ENCODE data around the gene PEX19.
"Not testable (repeated sequence)": the region's sequence is repeated elsewhere in the genome, so short reads cannot be mapped to it uniquely, and the experiment has no call there.

PEX19 gene

GRCh38 chr1:160284782-160285344 lies at the start of gene PEX19:
TSS of gene PEX19 (minus strand) at chr1:160285133. CDS start at chr1:160285124, 9 bp downstream.
- peak; percentile 24 for FAIRE-seq

- FAIRE-seq = no peak
Observed at GRCh38 chr1:160332516-160332915, 47.6 kb upstream of the PEX19 start.

DNA sequence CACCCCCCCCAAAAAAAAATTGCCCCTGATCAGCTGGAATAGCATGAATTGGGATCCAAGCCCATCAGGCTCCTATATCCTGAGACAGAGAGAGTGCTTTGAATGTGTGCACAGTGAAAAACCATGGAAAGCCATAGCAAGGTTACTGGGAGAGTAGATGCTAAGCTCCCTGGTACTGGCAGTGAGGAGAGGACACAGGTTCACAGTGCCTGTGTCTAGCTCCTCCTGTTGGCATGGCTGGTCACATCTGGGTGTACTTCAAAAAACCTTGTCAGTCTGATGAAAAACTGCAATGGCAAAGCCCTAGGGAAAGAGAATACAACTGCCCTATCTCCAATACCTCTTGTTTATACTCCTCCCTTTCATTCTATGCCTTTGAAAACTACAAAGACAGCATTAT lies 45.2 kb upstream of the PEX19 start:
- no peak for FAIRE-seq

- no peak for FAIRE-seq
Observed at GRCh38 chr1:160328184-160328583, 43.3 kb upstream of the PEX19 start.

GRCh38 chr1:160326418-160326817 lies 41.5 kb upstream of the PEX19 start:
- FAIRE-seq = no peak

- FAIRE-seq = no peak
Observed at GRCh38 chr1:160325252-160325651, 40.3 kb upstream of the PEX19 start.

GRCh38 chr1:160322831-160323230 lies 37.9 kb upstream of the PEX19 start:
- no peak for FAIRE-seq

DNA sequence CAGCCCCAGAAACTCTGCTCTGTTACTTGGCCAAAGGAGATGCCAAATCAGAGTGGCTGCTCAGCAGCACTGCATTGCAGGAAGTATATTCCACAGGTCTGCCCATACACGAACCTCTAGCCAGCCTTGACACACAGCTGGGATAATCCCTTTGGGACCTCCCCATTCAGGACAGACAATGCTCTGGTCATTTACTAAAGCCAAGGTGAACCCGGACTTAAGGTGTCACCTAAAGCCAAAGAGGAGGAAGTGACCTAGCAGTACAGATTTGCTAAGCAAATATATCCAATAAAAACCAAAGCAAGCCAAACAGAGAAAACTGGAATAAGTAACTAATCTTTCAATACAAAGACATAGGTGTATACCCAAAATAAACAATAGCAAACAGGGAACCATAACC lies 30.4 kb upstream of the PEX19 start:
- FAIRE-seq = no peak

- FAIRE-seq = no peak
Observed at GRCh38 chr1:160309571-160309970, 24.6 kb upstream of the PEX19 start.

DNA sequence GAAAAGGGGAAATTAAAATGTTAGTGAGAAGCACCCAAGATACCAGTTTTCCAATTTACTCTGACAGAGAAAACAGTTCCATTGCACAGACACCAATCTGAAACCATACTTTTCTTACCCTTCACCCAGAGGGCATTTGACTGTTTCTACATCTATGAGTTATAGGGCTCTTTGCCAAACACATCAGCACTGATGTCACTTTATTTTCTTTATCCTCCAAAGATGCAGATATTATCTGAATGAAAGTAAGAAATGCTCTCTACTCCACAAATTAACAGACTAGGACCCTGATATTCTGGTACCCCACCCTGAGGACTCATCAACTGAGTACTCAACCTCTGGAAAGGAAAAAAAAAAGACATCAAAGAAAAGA lies 24.2 kb upstream of the PEX19 start:
- FAIRE-seq = no peak

DNA sequence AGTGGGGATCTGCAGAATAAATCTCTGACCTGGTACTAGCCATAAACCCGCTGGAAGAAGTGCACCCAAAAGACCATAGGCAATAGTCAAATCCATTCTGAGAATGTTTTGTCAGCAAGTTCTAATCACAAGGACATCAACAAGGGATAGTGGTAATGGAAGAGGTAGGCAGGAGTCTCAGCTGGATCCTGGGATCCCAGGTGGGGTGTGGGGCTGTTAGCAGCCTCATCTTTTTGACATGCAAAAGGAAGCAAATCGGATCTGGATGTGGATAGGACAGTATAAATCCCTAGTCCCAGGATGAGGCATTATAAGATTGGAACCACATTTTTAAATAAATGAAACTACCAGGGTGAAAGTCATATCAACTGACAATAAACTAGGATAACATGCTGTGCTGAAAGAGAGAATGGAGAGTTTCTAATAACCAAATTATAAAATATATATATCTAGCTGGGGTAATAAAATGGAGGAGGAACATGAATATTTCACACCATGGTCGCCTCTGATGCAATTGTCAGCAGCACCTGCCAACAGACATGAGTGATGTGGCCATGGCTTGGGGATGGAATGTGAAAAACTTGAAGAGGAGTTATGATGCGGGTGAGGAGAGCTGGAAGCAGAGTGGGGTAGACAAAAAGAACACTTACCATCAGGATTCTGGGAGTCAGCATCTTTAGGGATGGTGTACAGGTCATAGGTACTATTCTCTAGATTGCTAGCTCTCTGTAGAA lies 23.7 kb upstream of the PEX19 start:
- no peak for FAIRE-seq

GRCh38 chr1:160307118-160307791 lies 22.3 kb upstream of the PEX19 start:
- no peak for FAIRE-seq

DNA sequence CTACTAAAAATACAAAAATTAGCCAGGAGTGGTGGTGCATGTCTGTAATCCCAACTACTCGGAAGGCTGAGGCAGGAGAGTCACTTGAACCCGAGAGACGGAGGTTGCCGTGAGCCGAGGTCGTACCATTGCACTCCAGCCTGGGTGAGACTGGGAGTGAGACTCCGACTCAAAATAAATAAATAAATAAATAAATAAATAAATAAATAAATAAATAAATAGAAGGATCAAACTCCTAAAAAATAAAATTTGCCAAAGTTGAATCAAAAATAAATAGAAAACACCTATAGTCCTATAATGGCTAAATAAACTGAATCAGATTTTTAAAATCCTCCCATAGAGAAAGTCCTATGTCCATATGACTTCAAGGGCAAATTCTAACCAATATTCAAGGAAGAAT lies 15.2 kb upstream of the PEX19 start:
- no peak for FAIRE-seq

DNA sequence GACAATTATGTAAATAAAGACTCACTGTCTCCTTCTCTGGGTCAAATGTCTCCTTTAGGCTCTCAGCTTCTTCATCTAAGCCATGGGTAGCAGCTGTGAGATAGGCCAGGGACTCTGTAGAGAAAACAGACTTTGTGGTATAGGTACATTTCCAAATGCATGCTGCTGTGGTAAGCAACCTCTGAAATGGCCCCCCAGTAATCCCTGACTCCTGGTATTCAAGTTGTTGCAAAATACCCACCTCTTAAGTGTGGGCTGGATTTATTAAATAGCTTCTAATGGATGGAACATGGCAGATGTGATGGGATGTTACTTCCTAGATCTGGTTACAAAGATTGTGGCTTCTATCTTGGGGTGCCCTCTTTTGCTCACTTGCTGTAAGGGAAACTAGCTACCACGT lies 11.1 kb upstream of the PEX19 start:
- no peak for FAIRE-seq

DNA sequence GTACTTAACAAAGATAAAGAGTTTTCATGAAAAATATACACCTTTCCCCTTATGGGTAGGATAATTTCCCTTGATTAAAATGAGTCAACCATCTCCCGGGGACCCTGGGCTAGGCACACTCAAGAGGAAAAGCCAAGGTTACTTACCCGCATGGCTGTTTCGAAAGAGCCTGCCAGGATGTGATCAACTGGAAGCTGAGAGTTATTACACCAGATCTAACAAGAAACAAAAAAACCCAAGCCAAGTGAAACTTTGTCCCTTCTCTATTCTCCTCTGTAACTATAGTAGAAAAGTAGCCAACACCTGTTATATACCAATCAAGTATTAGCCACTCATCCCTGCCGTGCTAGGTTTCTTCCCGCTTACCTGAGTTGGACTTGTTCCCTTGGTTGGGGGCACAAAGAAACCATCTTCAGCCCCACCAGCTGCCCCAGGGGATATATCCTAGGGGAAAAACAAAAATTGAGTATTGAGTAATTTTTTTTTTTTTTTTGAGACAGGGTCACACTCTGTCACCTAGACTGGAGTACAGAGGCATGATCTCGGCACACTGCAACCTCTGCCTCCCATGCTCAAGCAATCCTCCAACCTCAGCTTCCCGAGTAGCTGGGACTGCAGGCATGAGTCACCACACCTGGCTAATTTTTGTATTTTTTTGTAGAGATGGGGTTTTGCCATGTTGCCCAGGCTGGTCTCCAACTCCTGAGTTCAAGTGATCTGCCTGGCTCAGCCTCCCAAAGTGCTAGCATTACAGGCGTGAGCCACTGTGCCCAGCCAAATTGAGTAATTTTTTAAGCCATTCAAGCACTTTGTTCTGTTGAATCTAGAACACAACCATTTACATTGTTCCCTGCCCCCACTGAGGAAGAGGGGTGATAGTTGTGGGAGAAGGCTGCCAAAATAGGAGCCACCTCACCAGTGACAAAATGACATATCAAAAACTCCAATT lies 8.4 kb upstream of the PEX19 start:
- no peak for FAIRE-seq

DNA sequence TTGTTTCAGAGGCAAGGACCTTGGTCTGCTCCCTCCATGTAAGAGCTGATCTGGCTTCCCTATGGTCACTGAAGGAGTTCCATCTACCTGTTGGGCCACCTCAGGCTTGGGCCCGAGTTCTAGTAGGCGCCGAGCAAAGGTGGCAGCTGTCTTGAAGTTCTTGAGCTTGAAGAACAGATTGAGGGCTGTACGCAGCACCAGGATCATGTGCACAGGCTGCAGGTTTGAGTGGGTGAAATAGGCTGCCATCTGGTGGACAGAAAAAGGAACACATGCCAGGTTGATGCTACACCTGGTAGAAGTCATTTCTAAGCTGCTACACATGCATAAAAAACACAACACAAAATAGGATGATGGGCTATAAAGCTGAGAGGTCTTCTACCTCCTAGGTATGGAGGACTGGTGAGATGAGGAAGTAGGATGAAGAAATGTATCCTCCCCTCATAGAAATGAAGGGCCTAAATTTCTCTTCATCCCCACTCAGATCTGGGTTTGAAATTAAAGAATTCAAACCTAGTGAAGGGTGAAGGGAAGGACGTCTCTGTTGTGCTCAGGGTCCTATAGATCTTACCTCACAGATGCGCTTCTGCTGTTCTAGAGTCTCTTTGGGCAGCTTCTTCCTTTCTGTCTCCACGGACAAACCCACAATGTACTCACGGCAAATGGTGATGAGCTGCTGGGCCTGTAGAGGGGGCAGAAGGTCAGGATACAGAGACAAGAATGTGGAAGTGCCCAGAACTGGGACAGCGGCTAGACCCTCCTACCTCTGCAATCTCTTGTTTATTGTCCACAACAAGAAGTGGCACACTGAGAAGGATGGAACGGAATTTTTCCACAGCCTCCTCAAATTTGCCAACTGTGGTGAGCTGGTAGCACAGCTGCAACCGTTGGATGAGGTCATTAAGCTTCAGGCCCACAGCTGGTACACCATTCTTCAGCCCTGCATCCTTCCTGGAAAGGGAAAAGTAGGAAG lies 6.6 kb upstream of the PEX19 start:
- no peak for FAIRE-seq

DNA sequence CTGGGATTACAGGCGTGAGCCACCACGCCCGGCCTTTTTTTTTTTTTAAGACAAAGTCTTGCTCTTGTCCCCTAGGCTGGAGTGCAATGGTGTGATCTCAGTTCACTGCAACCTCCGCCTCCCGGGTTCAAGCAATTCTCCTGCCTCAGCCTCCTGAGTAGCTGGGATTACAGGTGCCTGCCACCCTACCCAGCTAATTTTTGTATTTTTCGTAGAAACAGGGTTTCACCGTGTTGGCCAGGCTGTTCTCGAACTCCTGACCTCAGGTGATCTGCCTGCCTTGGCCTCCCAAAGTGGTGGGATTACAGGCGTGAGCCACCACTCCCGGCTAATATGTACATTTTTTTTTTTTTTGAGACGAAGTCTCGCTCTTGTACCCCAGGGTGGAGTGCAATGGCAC lies 2.8 kb upstream of the PEX19 start:
- FAIRE-seq = not testable (repeated sequence)

DNA sequence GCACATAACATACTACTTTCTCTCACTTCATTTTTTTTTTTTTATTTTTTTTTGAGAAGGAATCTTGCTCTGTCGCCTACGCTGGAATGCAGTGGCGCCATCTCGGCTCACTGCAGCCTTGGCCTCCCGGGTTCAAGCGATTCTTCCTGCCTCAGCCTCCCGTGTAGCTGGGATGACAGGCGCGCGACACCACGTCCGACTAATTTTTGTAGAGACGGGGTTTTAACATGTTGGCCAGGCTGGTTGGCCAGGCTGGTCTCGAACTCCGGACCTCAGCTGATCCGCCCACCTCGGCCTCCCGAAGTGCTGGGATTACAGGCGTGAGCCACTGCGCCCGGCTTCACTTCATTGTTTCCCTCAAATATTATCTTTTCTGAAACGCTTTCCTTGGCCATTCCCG lies 573 bp upstream of the PEX19 start:
- FAIRE-seq = no peak

DNA sequence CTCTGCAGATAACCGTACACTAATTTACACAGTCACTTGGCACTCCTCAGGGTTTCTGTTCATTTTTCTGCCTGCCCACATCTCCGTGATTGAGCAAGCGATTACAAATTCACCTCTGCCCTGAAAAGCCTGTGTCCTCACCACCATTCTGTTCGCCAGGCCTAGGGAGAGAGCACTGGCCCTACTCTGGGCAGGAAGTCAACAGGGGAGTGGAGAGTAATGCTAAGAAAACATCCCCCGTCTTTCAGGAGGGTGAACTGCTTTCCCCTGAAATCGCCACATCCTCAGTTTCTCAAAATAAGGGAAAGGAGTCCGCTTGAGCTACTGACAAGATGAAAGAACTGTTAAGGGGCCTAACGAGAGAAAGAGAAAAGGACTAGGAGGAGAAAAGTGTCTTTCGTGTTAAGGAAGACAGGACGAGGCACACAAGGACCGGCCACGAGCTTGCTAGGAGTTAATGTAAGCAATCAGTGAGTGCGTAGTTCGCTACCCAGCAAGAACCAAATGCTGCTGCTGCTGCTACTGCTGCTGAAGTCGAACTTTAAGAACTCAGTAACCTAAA lies 632 bp downstream of the PEX19 start:
- FAIRE-seq = no peak

GRCh38 chr1:160282807-160283206 lies 2.1 kb downstream of the PEX19 start:
- no peak for FAIRE-seq

GRCh38 chr1:160277987-160278386 lies 6.9 kb downstream of the PEX19 start:
- FAIRE-seq = no peak

DNA sequence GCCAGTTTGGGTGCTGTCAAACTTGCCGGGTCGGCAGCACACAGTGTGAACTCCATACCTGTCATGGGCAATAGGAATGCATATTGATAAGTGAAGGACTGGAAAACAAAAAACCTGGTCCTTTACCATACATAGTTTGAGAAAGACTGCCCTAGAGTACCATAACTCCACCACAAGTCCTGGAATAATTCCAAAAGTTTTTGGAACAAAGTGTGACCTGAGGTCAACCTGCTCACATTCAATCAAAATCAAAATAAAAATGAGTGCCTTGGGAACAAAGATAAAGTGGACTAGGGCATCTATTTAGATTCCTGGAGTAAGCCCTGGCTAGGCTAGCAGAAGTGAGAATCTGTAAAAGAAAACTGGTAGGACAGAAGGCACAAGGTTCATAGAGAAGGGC lies 7.6 kb downstream of the PEX19 start:
- FAIRE-seq = no peak
